K562 (cell line): ENCODE measurements around the gene FTH1. TPM values are rescaled to one million over a fixed set of nuclear protein-coding genes. Genes with fewer than 3 reads are reported as not detected.

Source experiments
- ATF1 ChIP-seq, 2 experiments: fragments of 450-650 bp in 1 of 2; IDR thresholded peaks; 2 replicates each; pipeline ENCODE4 v1.6.1; 2016; ENCODE audit warnings: missing compliant biosample characterization in 1 of 2, missing genetic modification characterization in 1 of 2
- BDP1 ChIP-seq: IDR thresholded peaks from 3 replicates; pipeline ENCODE4 v1.6.1; 2011; ENCODE audit not compliant: insufficient read length, insufficient read depth
- CCNT2 ChIP-seq: IDR thresholded peaks from 2 replicates; pipeline ENCODE4 v1.6.1; 2011; ENCODE audit warnings: borderline replicate concordance, low read depth, mild to moderate bottlenecking, moderate library complexity, mixed read lengths, low read length; ENCODE audit not compliant: insufficient read length; ENCODE audit errors: extremely low read depth
- GABPB1 ChIP-seq: sonication (generic); formaldehyde crosslinking; IDR thresholded peaks from 2 replicates; pipeline ENCODE4 v1.8.0; 2022; ENCODE audit warnings: mild to moderate bottlenecking, missing genetic modification reagents
- GATAD2B ChIP-seq: fragments of 450-650 bp; IDR thresholded peaks from 2 replicates; pipeline ENCODE4 v1.6.1; 2017; ENCODE audit warnings: mild to moderate bottlenecking, borderline replicate concordance
- GTF2A2 ChIP-seq: IDR thresholded peaks from 2 replicates; pipeline ENCODE4 v1.6.1; 2016; ENCODE audit warnings: mild to moderate bottlenecking, missing genetic modification characterization, missing compliant biosample characterization
- HMG20B ChIP-seq: fragments of 250-450 bp; sonication (Bioruptor Pico); IDR thresholded peaks from 2 replicates; pipeline ENCODE4 v1.5.0; 2021; ENCODE audit warnings: mild to moderate bottlenecking
- L3MBTL2 ChIP-seq: fragments of 450-650 bp; IDR thresholded peaks from 2 replicates; pipeline ENCODE4 v1.6.1; 2016; ENCODE audit warnings: mild to moderate bottlenecking, moderate library complexity
- MAZ ChIP-seq, 2 experiments: fragments of 450-650 bp in 1 of 2; sonication (generic) in 1 of 2; formaldehyde crosslinking; IDR thresholded peaks in 1 of 2; conservative IDR thresholded peaks in 1 of 2; 2 replicates each; pipeline versions ENCODE4 v1.4.0 to v1.5.0; 2020; ENCODE audit warnings: mild to moderate bottlenecking in 1 of 2, missing genetic modification reagents in 1 of 2
- PHTF2 ChIP-seq: fragments of 250-450 bp; sonication (Bioruptor Pico); IDR thresholded peaks from 2 replicates; pipeline ENCODE4 v1.5.0; 2021; ENCODE audit warnings: mild to moderate bottlenecking
- RBFOX2 ChIP-seq: fragments of 200-400 bp; formaldehyde crosslinking; IDR thresholded peaks from 2 replicates; pipeline ENCODE4 v1.6.1; 2017; ENCODE audit warnings: low read depth, mild to moderate bottlenecking, low read length, moderate library complexity
- RCOR1 ChIP-seq, 2 experiments: IDR thresholded peaks; 2 replicates each; pipeline ENCODE4 v1.6.1; 2012; ENCODE audit warnings: low read depth in 2 of 2, low read length in 2 of 2, borderline replicate concordance in 1 of 2, improper control_type of control experiment in 1 of 2
- TEAD4 ChIP-seq, 2 experiments: sonication (generic) in 1 of 2; formaldehyde crosslinking in 1 of 2; IDR thresholded peaks; 2 replicates each; pipeline versions ENCODE4 v1.6.1 to v1.8.0; 2012 to 2022; ENCODE audit warnings: borderline replicate concordance in 1 of 2, inconsistent platforms in 1 of 2, low read length in 1 of 2, mild to moderate bottlenecking in 1 of 2, missing genetic modification reagents in 1 of 2
- YY1 ChIP-seq, 3 experiments: IDR thresholded peaks; 2 replicates each; pipeline ENCODE4 v1.6.1; 2011; ENCODE audit warnings: low read length in 2 of 3, mild to moderate bottlenecking in 2 of 3, moderate library complexity in 2 of 3, borderline replicate concordance in 1 of 3, control low read depth in 1 of 3, low read depth in 1 of 3; ENCODE audit not compliant: insufficient read depth in 3 of 3, insufficient replicate concordance in 2 of 3, control insufficient read depth in 1 of 3, insufficient read length in 1 of 3; ENCODE audit errors: extremely low read depth in 1 of 3
- ZNF174 ChIP-seq: fragments of 250-450 bp; sonication (Bioruptor Pico); IDR thresholded peaks from 2 replicates; pipeline ENCODE4 v1.4.0; 2020; ENCODE audit warnings: mild to moderate bottlenecking
- ZNF175 ChIP-seq: fragments of 200-800 bp; sonication (Bioruptor generic); IDR thresholded peaks from 2 replicates; pipeline ENCODE4 v1.6.1; 2016; ENCODE audit warnings: low read depth, mild to moderate bottlenecking, missing genetic modification characterization, missing compliant biosample characterization
- ZNF384 ChIP-seq: IDR thresholded peaks from 2 replicates; pipeline ENCODE4 v1.6.1; 2012; ENCODE audit warnings: low read depth, low read length, improper control_type of control experiment
- ZNF76 ChIP-seq: fragments of 250-450 bp; sonication (Bioruptor Pico); IDR thresholded peaks from 2 replicates; pipeline ENCODE4 v1.4.0; 2020; ENCODE audit warnings: mild to moderate bottlenecking, moderate library complexity, borderline replicate concordance
- ZNF785 ChIP-seq: fragments of 250-450 bp; sonication (Bioruptor Pico); IDR thresholded peaks from 2 replicates; pipeline ENCODE4 v1.4.0; 2020; ENCODE audit warnings: mild to moderate bottlenecking
- polyA plus RNA-seq, 8 experiments: library from polyadenylated mRNA; depleted of rRNA in 4 of 8; stranded (reverse) in 5 of 8; unstranded in 3 of 8; fragments of >200 nt; fragmentation: Nextera tagmentation in 2 of 8; fragmentation: Illumina TruSeq in 1 of 8; extraction: Ambion mirVana in 2 of 8; extraction: Trizol in 1 of 8; gene quantifications; 2 replicates each; pipeline versions ENCODE4 v1.2.1 to v1.2.3, GENCODE V29; 2011 to 2014; ENCODE audit warnings: inconsistent platforms in 1 of 8, missing spikeins in 1 of 8
- total RNA-seq, 7 experiments: library from RNA; depleted of rRNA in 6 of 7; stranded (reverse); fragments of >200 nt in 6 of 7; fragmentation: Illumina TruSeq in 2 of 7; extraction: Trizol in 2 of 7; gene quantifications; 2 replicates each; pipeline versions ENCODE4 v1.2.1 to v1.2.3, GENCODE V29; 2011 to 2021; ENCODE audit warnings: low replicate concordance in 1 of 7
- TF ChIP-seq, protein P1 (sequence below): fragments of 250-450 bp; sonication (Bioruptor Pico); IDR thresholded peaks from 2 replicates; pipeline ENCODE4 v1.8.0; 2022; ENCODE audit warnings: moderate library complexity, mild to moderate bottlenecking, inconsistent platforms
- TF ChIP-seq, protein P2 (sequence below): fragments of 450-650 bp; IDR thresholded peaks from 2 replicates; pipeline ENCODE4 v1.6.1; 2016; ENCODE audit warnings: missing biosample characterization, missing genetic modification characterization
- TF ChIP-seq, protein P3 (sequence below), 2 experiments: fragments of 450-650 bp; IDR thresholded peaks; 2 replicates each; pipeline ENCODE4 v1.6.1; 2016

The FTH1 gene
- total and polyA plus RNA-seq, 9 of the 15 experiments (the other 6 are each of a cell fraction or from before 2014, with no cell fraction given) = 370 to 3,146 (median 802) TPM

DNA sequence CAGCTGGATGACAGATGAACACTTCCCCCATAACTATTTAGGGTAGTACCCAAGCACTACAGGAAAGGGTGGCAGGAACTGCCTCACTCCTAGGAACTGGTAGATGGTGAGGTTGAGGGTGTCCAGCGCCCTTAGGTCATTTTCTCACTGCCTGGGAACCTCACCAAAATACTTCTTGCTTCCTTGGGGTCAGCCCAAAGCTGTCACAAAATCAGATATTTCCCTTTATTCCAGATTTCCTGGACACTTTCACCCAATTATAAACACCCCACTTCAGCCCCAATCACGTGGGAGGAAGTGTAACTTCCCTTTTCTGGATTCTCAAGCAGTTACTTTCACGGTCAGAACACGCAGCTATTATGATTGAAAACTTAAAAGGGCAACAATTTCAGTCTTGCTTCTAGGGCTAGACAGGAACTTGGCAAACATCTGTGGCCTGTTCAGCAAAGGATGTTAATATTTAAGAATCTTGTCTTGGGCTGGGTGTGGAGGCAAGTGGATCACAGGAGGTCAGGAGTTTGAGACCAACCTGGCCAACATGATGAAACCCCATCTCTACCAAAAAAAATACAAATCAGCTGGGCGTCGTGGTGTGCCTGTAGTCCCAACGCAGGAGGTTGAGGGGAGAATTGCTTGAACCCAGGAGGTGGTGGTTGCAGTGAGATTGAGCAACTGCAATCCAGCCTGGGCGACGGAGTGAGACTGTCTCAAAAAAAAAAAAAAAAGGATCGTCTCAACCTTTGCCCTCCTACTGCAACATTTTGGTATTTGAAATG lies 4.0 kb downstream of the FTH1 start (continued):
- TF ChIP-seq BDP1 (no peak), ZNF785 (CRISPR knock-in tag) (no peak), RCOR1 (IDR thresholded peaks at IDR 0.05; ENCODE audit: borderline replicate concordance in 1 of 2, low read depth in 2 of 2, low read length in 2 of 2) (peak; percentile 6 to 38; a peak in 1 of 4 replicates), ZNF175 (no peak; the same call in 1 of the 2 replicates), ZNF174 (CRISPR knock-in tag) (0 out of 2 replicates have a peak, but pooled peaks have one; percentile 46), ZNF76 (CRISPR knock-in tag) (no peak), TEAD4 (IDR thresholded peaks at IDR 0.05; ENCODE audit: low read length) (peak; percentile 29; the same call in 1 of the 2 replicates), TEAD4 (CRISPR knock-in tag; IDR thresholded peaks at IDR 0.05; ENCODE audit: borderline replicate concordance) (no peak), HMG20B (CRISPR knock-in tag) (peak; percentile 94), GABPB1 (CRISPR knock-in tag) (peak; percentile 44), ZNF384 (peak; percentile 83), ATF1 (CRISPR knock-in tag; IDR thresholded peaks at IDR 0.05) (no peak), ATF1 (tag; IDR thresholded peaks at IDR 0.05) (no peak; the same call in 1 of the 2 replicates), PHTF2 (no peak), YY1 (IDR thresholded peaks at IDR 0.05; ENCODE audit: borderline replicate concordance in 1 of 3, control insufficient read depth in 1 of 3, extremely low read depth in 1 of 3, insufficient read depth in 3 of 3, insufficient read length in 1 of 3, insufficient replicate concordance in 2 of 3, low read depth in 1 of 3, low read length in 2 of 3) (no peak), GATAD2B (no peak), MAZ (CRISPR knock-in tag; conservative IDR thresholded peaks at IDR 0.05 in 1 of 2, IDR thresholded peaks at IDR 0.05 in 1 of 2) (peak; percentile 59 to 83; a peak in 2 of 4 replicates), CCNT2 (no peak), RBFOX2 (peak; percentile 41; the same call in 1 of the 2 replicates), L3MBTL2 (peak; percentile 67), GTF2A2 (tag) (no peak)
- TF ChIP-seq, protein P1, sequence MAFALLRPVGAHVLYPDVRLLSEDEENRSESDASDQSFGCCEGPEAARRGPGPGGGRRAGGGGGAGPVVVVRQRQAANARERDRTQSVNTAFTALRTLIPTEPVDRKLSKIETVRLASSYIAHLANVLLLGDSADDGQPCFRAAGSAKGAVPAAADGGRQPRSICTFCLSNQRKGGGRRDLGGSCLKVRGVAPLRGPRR = no peak; the same call in 1 of the 2 replicates
- TF ChIP-seq, protein P2, sequence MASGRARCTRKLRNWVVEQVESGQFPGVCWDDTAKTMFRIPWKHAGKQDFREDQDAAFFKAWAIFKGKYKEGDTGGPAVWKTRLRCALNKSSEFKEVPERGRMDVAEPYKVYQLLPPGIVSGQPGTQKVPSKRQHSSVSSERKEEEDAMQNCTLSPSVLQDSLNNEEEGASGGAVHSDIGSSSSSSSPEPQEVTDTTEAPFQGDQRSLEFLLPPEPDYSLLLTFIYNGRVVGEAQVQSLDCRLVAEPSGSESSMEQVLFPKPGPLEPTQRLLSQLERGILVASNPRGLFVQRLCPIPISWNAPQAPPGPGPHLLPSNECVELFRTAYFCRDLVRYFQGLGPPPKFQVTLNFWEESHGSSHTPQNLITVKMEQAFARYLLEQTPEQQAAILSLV (tag) = no peak
- TF ChIP-seq, protein P3, sequence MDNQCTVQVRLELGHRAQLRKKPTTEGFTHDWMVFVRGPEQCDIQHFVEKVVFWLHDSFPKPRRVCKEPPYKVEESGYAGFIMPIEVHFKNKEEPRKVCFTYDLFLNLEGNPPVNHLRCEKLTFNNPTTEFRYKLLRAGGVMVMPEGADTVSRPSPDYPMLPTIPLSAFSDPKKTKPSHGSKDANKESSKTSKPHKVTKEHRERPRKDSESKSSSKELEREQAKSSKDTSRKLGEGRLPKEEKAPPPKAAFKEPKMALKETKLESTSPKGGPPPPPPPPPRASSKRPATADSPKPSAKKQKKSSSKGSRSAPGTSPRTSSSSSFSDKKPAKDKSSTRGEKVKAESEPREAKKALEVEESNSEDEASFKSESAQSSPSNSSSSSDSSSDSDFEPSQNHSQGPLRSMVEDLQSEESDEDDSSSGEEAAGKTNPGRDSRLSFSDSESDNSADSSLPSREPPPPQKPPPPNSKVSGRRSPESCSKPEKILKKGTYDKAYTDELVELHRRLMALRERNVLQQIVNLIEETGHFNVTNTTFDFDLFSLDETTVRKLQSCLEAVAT (IDR thresholded peaks at IDR 0.05) = peak; percentile 88 to 92; a peak in 3 of 4 replicates
